Measurements from ENCODE around the gene FKBP5. TPM values are rescaled to one million over a fixed set of nuclear protein-coding genes. Genes with fewer than 3 reads are reported as not detected.

Gene FKBP5
- total and polyA plus RNA-seq, 2 of the 4 experiments (the other 2 are of a cell fraction): 6.8 to 7.0 TPM

DNA sequence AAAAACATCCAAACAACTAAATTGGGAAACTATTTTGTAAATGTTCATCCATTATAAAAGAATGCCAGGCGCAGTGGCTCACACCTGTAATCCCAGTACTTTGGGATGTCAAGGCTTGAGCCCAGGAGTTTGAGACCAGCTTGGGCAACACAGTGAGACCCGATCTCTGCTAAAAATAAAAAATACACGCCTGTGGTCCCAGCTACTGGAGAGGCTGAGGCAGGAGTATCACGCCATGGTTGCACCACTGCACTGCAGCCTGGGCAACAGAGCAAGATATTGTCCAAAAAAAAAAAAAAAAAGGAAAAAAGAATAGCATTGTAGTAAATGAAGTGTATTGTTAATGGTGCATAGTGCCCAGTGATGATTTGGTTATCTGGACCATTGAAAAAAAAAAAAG, 38.7 kb downstream of the FKBP5 start:
- no peaks in the 10 kb centered on the region for H3K27me3 ChIP-seq (ENCODE audit: control insufficient read depth, insufficient read depth, low read length)
- in situ Hi-C loops (cut with MboI; ENCODE audit: low sequenced_read_pairs) (no loop called here), intact Hi-C loops (cut with micrococcal nuclease) (no loop called here), dilution Hi-C loops (cut with HindIII; ENCODE audit: low sequenced_read_pairs, unreplicated experiment) (no loop called here)
- no peak overlapping the region for H3K4ac ChIP-seq (ENCODE audit: low read depth, low read length)
- no peak overlapping the region for H2BK5ac ChIP-seq (ENCODE audit: low read depth, low read length, poor library complexity, severe bottlenecking)
- H2BK20ac ChIP-seq (ENCODE audit: low read depth, low read length): no peak overlapping the region
- no peak overlapping the region for H3K27ac ChIP-seq (ENCODE audit: insufficient read depth, low read length)
- H4K5ac ChIP-seq (ENCODE audit: low read depth, low read length): no peak overlapping the region
- H4K20me1 ChIP-seq (ENCODE audit: insufficient read depth, low read length): no peaks in the 10 kb centered on the region
- no peak overlapping the region for H3K23ac ChIP-seq (ENCODE audit: low read depth, low read length)
- DNase-seq (no peak), ATAC-seq (ENCODE audit: low read depth) (no peak)
- 100% methylated on average over 2 of the region's 4 CpGs; no CpG with 5 or more reads in 1 of the 2 experiments for WGBS, 2 experiments (ENCODE audit: extremely low coverage in 2 of 2, insufficient read length in 1 of 2)
- CTCF ChIA-PET: no interaction called here
- H3K4me1 ChIP-seq (ENCODE audit: control insufficient read depth, insufficient read depth, low read length): no peaks in the 10 kb centered on the region
- TF ChIP-seq SMC3 (IDR thresholded peaks at IDR 0.05; ENCODE audit: low read depth, low read length) (no peak), RAD21 (IDR thresholded peaks at IDR 0.05; ENCODE audit: low read length) (no peak), MXI1 (IDR thresholded peaks at IDR 0.05; ENCODE audit: borderline replicate concordance, low read depth, low read length) (no peak), CHD1 (IDR thresholded peaks at IDR 0.05; ENCODE audit: low read depth, low read length) (no peak), MAFK (IDR thresholded peaks at IDR 0.05; ENCODE audit: low read depth, low read length) (no peak), MAZ (IDR thresholded peaks at IDR 0.05; ENCODE audit: borderline replicate concordance, low read depth, low read length) (no peak), CEBPB (IDR thresholded peaks at IDR 0.05; ENCODE audit: low read depth, low read length) (no peak), RCOR1 (IDR thresholded peaks at IDR 0.05; ENCODE audit: insufficient replicate concordance, low read length) (no peak), RFX5 (IDR thresholded peaks at IDR 0.05; ENCODE audit: low read depth, low read length) (no peak), BHLHE40 (IDR thresholded peaks at IDR 0.05; ENCODE audit: low read depth, low read length) (no peak), NFE2L2 (IDR thresholded peaks at IDR 0.05; ENCODE audit: low read depth, low read length) (no peak), POLR2A (IDR thresholded peaks at IDR 0.05; ENCODE audit: low read depth, low read length) (no peak), FOS (IDR thresholded peaks at IDR 0.05; ENCODE audit: low read depth, low read length) (no peak)
- TF ChIP-seq, protein P1, sequence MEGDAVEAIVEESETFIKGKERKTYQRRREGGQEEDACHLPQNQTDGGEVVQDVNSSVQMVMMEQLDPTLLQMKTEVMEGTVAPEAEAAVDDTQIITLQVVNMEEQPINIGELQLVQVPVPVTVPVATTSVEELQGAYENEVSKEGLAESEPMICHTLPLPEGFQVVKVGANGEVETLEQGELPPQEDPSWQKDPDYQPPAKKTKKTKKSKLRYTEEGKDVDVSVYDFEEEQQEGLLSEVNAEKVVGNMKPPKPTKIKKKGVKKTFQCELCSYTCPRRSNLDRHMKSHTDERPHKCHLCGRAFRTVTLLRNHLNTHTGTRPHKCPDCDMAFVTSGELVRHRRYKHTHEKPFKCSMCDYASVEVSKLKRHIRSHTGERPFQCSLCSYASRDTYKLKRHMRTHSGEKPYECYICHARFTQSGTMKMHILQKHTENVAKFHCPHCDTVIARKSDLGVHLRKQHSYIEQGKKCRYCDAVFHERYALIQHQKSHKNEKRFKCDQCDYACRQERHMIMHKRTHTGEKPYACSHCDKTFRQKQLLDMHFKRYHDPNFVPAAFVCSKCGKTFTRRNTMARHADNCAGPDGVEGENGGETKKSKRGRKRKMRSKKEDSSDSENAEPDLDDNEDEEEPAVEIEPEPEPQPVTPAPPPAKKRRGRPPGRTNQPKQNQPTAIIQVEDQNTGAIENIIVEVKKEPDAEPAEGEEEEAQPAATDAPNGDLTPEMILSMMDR (conservative IDR thresholded peaks at IDR 0.05; ENCODE audit: low read depth, low read length): no peak
- TF ChIP-seq, protein P2, sequence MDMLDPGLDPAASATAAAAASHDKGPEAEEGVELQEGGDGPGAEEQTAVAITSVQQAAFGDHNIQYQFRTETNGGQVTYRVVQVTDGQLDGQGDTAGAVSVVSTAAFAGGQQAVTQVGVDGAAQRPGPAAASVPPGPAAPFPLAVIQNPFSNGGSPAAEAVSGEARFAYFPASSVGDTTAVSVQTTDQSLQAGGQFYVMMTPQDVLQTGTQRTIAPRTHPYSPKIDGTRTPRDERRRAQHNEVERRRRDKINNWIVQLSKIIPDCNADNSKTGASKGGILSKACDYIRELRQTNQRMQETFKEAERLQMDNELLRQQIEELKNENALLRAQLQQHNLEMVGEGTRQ (IDR thresholded peaks at IDR 0.05; ENCODE audit: low read depth, low read length): no peak
- TF ChIP-seq, protein P3, sequence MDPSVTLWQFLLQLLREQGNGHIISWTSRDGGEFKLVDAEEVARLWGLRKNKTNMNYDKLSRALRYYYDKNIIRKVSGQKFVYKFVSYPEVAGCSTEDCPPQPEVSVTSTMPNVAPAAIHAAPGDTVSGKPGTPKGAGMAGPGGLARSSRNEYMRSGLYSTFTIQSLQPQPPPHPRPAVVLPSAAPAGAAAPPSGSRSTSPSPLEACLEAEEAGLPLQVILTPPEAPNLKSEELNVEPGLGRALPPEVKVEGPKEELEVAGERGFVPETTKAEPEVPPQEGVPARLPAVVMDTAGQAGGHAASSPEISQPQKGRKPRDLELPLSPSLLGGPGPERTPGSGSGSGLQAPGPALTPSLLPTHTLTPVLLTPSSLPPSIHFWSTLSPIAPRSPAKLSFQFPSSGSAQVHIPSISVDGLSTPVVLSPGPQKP (IDR thresholded peaks at IDR 0.05; ENCODE audit: borderline replicate concordance, low read depth, low read length): no peak
- no peak overlapping the region for H2AK9ac ChIP-seq (replicated peaks; ENCODE audit: low read depth, low read length, poor library complexity)
- H4K8ac ChIP-seq (ENCODE audit: low read depth in 2 of 2, low read length in 2 of 2): no peak overlapping the region
- no TSS peak for BruUV-seq (replicated peaks)
- H3K9ac ChIP-seq (ENCODE audit: low read depth, low read length): no peak overlapping the region
- no peak overlapping the region for H2BK15ac ChIP-seq (ENCODE audit: low read depth, low read length)
- no peak overlapping the region for H3K14ac ChIP-seq (replicated peaks; ENCODE audit: low read depth, low read length)
- H3K9me3 ChIP-seq (ENCODE audit: control insufficient read depth, insufficient read depth, low read length): no peaks in the 10 kb centered on the region
- no peak overlapping the region for H3K4me2 ChIP-seq (ENCODE audit: low read depth, low read length)
- no peak overlapping the region for H4K91ac ChIP-seq (ENCODE audit: insufficient read depth, low read depth, low read length)
- 0 out of 4 replicates have a peak, but pooled peaks cover 0 to 4% of the 10 kb centered on the region in 2 experiments for H3K79me1 ChIP-seq (ENCODE audit: low read depth in 1 of 2, low read length in 2 of 2)
- no peak overlapping the region for H2BK120ac ChIP-seq (ENCODE audit: low read depth, low read length)
- H3K56ac ChIP-seq (ENCODE audit: extremely low read depth, insufficient read depth, low read length): no peak overlapping the region
- POLR2A ChIA-PET (ENCODE audit: unreplicated experiment): no interaction called here
- no peaks in the 10 kb centered on the region for H3K9me1 ChIP-seq (ENCODE audit: insufficient read depth, low read length)
- no peak overlapping the region for H3K18ac ChIP-seq (ENCODE audit: low read depth, low read length)
- H3K36me3 ChIP-seq (ENCODE audit: control insufficient read depth, insufficient read depth, low read length): no peaks in the 10 kb centered on the region
- H2AFZ ChIP-seq (replicated peaks; ENCODE audit: low read length, poor library complexity): no peak overlapping the region
- no peak overlapping the region for H2AK5ac ChIP-seq (ENCODE audit: low read depth, low read length)
- H3K4me3 ChIP-seq (ENCODE audit: insufficient read depth, low read depth, low read length): no peak overlapping the region
